Activated naive CD4-positive, alpha-beta T cell treated with anti-CD3 and anti-CD28 coated beads, Interleukin-2, amount 10 ng/mL, durations not matched to agents 5 hours and 36 hours (primary cell): ENCODE results near the gene EPB41L5. TPM values are rescaled to one million over a fixed set of nuclear protein-coding genes. Genes with fewer than 3 reads are reported as not detected.

Experiments used
- total RNA-seq, 2 experiments: library from RNA; stranded (reverse); gene quantifications; one replicate each; pipeline ENCODE4 v1.2.3, GENCODE V29; 2021

Gene EPB41L5
- 1 to 10 TPM; 3.3 to 4.0 TPM for total RNA-seq

GRCh38 chr2:120012771-120013596, at the start of gene EPB41L5:
EPB41L5 (plus strand) TSS chr2:120013077; CDS start chr2:120019085, 6,008 bp downstream.

GRCh38 chr2:120223034-120223912, 210.4 kb downstream of the EPB41L5 start, which contains the start of gene TMEM185B:
TMEM185B (minus strand) TSS chr2:120223400; CDS start chr2:120222976, 424 bp downstream.

Other genes with a start within 250 kb of the EPB41L5 start
- 10 to 100 TPM; 22.8 to 25.1 TPM for gene TMEM185B, start 210.3 kb downstream of the EPB41L5 start, total RNA-seq
- gene RALB, start 239.8 kb downstream of the EPB41L5 start, total RNA-seq = 10 to 100 TPM; 60.4 to 62.9 TPM